CD1c-positive myeloid dendritic cell (primary cell): ENCODE data around the gene TCF7L2.
"Not testable (repeated sequence)": the region's sequence is repeated elsewhere in the genome, so short reads cannot be mapped to it uniquely, and the experiment has no call there.

Source experiments
- DNase-seq: peaks from one replicate; pipeline ENCODE4 v3.0.0-alpha.2; 2016; ENCODE audit errors: extremely low spot score

TCF7L2 gene

GRCh38 chr10:113066120-113066519 lies 116.1 kb downstream of the TCF7L2 start:
- not testable (repeated sequence) for DNase-seq

GRCh38 chr10:113066561-113067312 lies 116.7 kb downstream of the TCF7L2 start:
- DNase-seq = no peak

- no peak for DNase-seq
Observed at GRCh38 chr10:113067501-113067900, 117.5 kb downstream of the TCF7L2 start.

GRCh38 chr10:113068178-113068890 lies 118.3 kb downstream of the TCF7L2 start:
- no peak for DNase-seq

DNA sequence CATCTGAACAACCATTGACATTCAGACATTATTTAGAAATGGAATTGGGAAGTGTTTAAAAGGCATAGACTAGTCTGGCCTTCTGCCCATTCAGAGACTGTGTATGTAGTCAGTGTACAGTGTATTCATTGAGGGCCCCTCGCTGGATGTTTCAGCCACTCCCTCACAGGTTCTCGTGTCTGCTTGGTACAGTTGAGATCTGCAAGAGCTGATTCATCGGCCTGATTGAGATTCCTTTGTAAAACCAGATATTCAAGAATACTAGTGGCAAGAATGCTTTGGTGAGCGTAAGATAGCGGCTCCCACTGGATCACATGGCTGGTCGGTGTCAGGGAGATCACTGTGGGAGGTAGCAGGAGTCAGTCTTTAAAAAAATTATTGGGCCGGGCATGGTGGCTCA lies 119.5 kb downstream of the TCF7L2 start:
- DNase-seq = no peak

- DNase-seq = no peak
Observed at GRCh38 chr10:113071446-113071845, 121.4 kb downstream of the TCF7L2 start.

DNA sequence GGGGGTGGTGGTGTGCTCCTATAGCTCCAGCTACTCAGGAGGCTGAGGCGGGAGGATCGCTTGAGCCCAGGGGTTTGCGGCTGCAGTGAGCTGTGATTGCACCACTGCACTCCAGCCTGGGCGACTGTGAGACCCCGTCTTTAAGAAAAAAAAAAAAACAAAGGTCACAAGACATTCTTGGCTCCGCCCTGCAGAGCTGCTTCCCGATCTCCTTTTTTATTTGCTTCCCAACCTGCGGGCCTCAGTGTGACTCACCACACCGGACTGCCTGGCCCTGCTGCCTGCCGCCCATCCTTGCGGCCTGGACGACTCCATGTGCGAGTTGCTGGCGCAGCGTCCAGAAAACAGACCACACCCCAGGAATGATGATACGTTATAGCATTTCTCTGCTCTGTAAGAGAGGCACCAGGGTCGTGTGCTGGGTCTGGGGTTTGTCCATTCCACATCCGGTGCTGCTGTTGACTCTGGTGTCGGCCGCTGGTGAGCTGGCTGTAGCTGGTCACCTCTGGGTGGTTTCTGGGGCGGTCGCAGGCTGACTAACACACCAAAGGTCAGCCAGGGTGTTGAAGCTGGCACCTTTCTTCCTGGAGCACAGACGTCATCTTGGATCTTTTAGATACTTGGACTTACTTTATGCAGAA lies 123.6 kb downstream of the TCF7L2 start:
- no peak for DNase-seq

DNA sequence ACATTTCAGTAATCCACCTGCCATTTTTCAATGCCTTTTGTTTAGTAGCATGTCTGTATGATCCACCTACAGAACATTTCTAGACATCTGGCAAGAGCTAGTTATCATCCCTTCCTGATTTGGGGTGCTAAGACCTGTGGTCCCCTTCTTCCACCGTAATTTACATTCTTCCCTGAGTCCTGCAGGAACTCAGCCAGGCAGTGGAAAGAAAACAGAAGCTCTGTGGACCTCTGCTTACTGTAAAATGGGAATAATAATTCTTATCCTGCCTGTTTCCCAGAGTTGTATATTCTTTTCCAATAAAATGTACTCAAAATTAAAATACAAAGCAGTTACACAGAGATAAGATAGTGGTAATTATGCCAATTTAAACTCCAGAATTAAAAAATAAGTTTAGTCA lies 126.9 kb downstream of the TCF7L2 start:
- no peak for DNase-seq

DNA sequence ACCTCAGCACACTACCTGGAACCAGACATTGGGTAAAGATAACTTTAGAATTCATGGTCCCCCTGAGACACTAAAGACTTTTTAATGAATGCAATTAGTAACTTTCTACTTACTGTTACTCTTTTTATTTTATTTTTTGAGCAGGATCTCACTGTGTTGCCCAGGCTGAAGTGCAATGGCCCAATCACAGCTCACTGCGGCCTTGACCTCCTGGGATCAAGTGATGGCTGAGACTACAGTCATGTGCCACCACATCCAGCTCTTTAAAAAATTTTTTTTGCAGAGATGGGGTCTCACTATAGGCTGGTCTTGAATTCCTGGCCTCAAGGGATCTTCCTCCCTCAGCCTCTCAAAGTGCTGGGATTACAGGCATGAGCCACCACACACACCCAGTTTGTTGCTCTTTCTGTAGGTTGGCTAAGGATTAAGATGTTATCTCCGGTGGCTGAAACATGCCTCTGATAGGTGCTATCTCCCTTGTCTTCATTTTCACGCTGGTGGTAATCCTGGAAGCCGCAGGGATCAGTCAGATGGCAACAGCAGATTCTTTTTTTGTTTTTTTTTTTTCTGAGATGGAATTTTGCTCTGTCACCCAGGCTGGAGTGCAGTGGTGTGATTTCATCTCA lies 128.3 kb downstream of the TCF7L2 start:
- DNase-seq = no peak

DNA sequence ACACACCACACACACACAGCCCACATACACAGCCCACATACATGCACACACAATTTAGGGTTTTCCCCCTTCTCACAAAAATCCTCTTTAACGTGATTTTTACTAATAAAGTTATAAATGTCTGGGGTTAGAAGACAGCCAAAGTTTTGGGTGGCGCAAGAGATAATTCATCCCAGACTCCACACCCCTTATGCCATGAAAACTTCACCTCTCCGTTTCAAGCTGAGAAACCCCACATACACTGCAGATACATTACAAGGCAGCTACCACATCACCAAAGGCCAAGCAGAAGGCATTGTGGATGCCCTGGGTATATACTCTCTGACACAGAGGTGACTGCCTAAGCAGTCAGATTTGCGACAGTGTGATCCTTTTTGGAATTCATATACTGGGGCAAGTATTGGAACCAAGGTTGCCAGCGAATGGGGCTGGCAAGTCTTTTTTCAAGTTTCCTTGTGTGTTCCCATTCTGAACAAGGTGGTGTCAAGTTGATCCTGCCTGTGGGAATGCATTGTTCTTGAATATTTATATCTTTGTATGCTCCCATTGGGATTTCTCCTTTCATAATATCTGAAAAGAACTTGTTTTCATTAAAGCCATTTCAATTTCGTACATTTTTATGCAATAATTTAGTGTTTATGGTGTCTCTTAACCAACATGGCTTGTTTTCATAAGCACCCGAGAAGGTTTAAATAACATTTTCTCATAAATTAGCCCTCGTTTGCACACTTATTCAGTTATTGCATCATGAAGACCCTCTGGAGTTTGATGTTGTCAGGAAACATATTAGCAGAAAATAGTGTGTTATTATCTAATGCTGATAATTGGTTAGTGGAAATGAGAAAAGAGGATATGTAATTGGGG lies 130.2 kb downstream of the TCF7L2 start:
- no peak for DNase-seq

DNA sequence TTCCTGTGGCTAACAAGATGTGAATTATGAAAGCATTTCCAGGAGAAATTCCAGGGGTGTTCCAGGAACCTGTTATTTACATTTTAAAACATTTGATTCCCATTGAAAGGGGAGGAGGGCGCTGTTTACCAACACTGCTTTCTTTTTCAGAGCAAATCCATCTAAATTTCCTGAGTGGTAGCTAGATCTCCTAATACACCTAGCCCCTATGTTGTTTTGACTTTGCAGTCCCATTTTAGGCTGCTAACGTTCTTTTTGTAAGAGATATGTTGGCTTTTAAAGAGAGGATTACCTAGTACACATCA lies 130.8 kb downstream of the TCF7L2 start:
- no peak for DNase-seq

DNA sequence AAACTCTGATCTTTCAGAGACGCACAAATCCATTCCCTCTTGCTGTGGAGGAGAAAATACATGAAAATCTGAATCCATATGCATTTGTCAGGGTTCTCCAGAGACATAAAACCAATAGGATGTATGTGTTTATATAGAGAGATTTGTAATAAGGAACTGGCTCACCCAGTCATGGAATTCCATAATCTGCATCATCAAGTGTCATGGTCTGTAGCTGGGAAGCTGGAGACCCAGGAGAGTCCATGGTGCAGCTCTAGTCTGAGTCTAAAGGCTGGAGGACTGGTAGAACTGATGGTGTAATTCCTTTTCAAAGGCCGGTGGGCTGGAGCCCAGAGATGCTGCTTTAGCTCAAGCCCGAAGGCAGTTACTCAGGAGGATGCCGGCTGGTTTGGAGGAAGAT lies 134.0 kb downstream of the TCF7L2 start:
- no peak for DNase-seq

DNA sequence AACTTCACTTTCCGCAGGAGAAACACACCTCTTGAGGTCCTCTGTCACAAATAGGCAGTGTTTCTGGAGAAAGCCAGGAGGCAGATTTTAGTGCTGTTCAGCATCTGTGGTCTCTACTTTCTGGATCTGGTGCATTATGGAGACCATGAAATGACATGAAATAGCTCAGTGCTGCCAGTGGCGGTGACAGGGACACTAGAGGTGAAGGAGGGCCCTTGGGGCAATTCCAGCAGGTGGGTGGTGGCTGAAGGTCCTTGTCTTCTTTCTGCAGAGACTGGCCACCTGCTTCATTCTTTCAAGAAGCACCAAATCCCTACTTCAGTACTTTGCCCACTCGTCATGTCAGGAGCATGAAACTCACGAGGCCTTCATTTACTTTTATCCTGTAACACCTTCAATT lies 135.7 kb downstream of the TCF7L2 start:
- no peak for DNase-seq

- DNase-seq = no peak
Observed at GRCh38 chr10:113086282-113086681, 136.2 kb downstream of the TCF7L2 start.

- peak; percentile 94 for DNase-seq
Observed at GRCh38 chr10:113087165-113088029, 137.3 kb downstream of the TCF7L2 start.

GRCh38 chr10:113088194-113088593 lies 138.1 kb downstream of the TCF7L2 start:
- DNase-seq = no peak

DNA sequence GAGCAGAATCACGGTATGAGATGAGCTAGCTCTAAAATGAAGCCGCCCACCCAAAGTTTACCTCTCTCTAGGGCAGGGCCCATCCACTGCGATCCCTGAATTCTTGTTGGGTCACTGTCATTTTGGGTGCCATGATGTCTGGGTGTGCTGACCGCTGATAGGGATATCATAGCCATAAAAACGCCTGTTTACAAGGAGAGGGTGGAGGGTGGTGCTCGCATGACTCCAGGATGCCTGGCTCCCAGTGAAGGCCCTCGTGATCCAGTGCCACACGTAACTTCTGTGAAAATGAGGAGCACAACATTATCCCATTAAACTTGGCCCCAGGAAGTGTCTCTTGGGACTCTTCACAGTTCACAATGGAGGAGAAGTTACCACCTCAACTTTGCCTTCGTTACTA lies 139.5 kb downstream of the TCF7L2 start:
- no peak for DNase-seq

GRCh38 chr10:113091920-113092319 lies 141.9 kb downstream of the TCF7L2 start:
- DNase-seq = peak; percentile 29

DNA sequence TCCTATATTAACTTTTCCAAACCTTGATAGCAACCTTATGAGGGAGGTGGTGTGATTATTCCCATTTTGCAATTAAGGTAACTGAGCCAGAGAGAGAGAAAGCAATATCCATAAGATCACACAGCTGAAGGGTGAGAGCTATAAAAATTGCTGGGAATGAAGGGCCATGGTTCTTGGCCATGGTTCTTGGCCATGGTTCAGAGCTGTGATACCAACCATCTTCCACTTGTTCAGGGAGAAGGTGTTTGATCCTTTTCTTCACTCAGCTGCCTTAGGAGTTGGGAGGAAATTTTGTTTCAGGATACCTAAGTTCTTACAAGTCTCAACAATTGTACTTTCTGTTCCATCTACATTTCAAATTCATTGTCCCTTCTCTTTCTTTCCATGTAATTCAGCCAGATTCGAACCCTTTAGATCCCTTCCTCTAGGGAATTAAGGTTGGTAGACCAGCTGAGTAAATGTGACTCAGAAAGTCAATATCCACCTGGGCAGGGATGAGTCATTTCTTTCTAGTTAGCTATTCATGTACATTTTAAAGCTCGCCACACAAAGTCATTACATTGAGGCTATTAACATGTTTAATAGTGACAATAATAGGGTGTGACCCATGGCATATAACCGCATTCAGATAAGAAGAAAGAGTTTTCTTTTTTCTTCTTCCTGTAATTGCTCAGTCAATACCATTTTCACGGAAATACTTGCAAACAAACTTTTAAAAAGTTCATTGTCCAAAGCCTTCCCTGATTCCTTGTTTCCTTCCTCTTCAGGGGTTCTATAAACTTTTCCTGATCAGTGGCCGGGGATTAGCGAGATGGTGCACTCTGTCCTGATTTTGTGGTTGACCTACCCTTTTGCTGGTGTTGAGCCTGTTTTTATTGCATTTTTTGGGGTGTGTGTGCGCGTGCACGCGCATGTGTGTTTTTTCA lies 143.4 kb downstream of the TCF7L2 start:
- peak; percentile 24 for DNase-seq

DNA sequence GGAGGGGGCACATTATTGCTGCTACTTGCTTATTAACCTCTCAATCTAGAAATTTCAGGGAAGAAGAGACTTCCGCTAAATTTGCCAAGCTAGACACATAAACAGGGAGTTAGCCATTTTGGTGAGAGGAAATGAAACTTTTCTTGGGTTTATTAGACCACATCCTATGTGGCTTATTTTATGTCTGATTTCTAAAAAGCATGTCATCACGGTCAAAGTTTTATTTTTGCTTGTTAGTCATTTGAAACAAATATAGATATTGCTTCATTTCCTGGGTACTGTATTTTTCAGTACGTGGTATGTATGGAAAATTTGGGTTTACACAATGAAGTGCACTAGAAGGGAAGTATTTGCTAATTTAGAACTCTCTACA lies 144.1 kb downstream of the TCF7L2 start:
- peak; percentile 95 for DNase-seq
